Inflammatory macrophage treated with lipopolysaccharide for 1 hour (primary cell): ENCODE results near the gene GPR153.
A peak's percentile ranks its signal among the peaks of the same experiment; 100 is the strongest.

ENCODE experiments used
- DNase-seq, 2 donors: peaks; one replicate each; pipeline ENCODE4 v3.0.0-alpha.2; 2020 to 2022

The GPR153 gene

DNA sequence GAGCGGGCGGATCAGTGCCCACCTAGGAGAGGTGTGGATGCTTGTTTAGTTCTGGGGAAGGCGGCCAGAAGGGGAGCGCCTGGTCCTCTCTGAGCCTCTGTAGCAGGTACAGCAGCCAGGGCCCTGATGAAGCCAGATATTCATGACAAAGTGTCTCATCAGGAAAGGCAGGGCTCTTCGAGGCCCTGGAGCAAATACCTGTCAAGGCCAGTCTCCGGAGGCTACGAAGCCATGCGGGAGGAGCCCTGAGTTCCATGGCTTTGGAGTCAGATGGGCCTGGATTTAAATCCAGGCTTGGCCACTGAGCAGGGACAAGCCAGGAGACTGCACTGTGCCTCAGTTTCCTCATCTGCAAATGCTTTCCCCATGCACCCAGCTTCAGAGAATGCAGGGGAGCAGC is 25.4 kb upstream of the GPR153 start:
- no peak for DNase-seq

DNA sequence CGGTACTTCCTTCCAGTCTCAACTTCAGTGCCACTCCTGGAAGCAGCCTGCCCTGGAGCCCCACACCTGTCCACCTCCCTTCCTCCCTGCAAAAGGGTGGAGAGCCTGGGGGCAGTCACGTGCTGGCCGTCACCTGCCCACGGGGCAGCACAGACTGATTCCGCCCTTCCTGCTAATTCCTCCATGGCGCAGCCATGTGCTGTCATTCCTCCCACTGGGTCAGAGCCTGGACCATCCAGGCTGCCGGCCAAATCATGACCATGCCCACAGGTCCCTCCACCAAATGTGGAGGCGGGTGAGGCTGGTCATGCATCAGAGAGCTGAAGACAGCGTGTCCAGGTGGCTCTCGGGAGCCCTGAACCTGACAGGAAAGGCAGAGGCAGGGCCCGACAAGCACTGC is 24.4 kb upstream of the GPR153 start:
- no peak for DNase-seq

DNA sequence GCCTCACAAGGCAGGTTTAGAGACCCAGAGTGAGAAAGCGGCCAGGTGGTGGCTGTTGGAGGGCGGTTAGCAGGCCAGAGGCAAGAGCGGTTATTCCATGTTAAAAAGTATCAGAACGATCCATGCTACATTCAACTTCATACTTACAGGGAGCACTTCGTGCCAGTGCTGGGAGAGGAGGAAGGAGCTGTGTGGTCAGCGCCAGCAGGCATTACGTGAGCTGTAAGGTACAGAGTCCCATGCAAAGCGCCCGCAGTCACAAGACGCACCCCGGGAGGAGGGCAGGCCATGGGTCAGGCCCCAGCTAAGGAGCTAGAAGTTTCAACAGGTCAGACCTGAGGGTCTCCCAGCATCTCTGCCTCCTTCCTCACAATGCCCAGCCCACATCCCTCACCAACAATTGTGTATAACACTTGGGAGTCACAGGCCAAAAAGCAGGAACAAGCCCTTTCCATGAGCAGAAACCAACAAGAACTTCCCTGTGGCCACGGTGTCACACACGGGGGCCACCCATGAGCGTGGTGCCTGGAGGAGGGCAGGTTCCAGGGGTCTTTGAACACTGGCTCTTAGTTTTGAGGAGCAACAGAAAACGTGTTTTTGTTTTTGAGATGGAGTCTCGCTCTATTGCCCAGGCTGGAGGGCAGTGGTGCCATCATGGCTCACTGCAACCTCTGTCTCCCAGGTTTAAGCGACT is 21.8 kb upstream of the GPR153 start:
- no peak for DNase-seq

DNA sequence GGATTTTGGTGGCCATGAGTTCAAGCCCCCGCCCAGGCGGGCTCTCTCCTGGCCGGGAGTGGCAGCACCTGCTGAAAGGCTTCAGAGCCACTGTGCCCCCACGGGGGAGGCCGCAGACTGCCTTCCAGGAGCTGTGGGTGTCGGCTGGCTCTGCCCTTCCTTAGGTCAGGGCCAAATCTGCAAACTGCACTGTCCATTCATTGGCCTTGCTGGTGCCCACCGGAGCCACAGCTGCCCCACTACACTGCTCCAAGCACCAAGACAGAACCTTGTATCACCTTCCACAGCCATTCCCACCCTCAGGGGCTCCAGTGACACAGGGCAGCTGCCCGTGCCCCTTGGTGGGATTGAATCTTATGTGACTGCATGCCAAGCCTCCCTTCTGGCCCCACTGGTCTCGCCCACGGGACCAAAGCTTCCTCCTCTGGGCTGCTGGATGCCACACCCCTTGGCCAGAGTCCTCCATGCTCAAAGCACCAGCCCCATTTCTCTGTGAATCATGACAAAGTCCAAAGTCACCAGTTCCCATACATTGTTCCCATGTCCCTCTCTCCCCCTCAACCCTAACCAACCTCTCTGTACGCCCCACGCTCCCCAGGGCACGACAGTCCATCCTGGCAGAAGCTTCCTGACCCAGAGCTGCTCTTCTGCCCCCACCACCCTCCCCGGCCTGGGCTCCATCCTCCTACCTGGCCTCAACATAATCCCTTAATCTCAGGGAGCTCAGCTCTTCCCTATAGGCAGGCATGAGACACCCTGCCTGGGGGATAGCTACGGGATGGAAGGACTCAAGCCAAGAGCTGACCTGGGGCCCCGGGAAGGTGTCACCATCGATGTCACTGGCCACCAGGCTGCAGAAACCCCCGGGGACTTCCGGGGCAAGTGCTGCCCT is 20.9 kb upstream of the GPR153 start:
- DNase-seq, result peak; percentile 15 to 32

DNA sequence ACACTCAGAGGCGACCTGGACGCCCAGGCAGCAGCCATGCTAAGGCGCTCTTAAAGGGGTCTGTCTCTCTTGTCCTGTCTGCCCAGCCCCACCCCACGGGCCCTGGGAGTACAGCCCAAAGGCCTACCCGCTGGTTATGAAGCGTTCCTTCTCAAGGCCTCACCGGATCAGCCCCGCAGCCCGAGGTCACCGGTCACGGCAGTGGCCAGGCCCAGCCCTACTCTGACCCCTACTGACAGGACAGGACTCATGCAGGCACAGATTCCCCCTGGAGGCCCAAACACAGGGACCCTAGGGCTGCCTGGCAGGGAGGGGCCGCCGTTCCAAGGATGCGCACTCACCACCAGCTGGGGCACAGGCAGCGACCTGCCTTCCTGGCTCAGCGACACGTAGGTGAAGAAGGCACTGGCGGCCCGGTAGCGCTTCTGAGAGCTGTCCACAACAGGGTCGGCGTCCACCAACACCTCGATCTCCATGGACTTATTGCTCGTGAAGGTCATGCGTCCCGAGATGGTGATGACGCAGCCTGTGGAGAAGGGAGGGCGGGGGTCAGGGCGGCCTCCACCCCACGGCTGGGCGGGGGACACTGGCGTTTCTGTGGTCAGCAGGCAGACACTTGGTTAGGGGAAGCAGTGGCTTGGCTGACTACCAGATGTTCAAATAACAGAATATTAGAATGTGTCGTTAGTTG is 20.0 kb upstream of the GPR153 start:
- no peak for DNase-seq

DNA sequence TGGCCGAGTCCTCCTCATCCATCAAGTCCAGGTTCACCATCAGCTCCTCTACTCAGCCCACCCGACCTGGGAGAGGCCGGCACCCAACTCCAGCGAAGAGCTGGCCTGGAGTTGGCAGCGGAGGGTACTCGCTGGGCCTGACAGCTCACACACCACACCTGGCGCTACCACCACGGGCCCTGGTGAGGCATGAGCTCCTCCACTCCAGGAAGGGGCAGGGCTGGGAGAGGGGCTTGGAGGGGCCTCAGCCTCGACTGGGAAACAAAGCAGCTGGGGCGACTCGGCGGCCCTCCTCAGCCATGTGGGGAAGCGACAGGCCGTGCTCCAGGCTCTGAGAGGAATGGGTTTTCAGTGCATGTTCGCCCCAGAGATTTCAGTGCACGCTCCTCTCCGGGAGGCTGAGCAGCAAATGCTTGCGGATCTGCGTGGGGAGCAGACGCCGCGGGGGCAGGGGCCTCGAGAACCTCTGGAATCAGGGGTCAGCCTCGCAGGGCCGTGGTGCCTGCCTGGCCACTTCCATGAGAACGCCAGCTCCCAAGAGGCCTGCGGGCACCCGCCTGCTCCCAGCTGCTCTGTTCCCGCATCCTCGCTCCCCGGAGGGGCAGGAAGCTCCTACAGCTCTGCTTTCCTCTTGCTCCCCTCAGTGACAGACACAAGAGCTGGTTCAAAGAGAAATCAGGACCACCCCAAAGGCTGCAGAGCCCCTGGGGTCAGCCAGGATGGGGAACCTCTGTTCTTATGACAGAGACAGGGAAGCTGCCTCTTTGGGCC is 18.9 kb upstream of the GPR153 start:
- no peak for DNase-seq

DNA sequence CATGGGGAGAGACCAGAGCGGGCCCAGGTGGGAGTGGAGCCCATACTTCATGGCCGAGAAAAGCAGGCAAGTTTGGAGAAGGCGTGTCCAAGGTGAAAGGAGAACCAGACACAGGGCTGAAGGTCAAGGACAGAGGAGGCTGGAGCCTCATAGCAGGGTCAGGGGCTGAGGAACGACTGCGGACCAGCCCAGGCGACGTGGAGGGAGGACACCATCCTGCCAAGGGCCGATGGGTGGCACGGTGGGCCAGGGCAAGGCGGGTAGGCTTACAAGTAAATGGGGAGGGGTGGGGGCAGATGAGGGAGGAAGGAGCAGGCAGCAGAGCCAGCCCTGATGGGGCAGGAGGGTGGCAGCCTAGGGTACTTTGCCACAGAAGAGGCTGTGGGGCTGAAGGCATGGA is 18.2 kb upstream of the GPR153 start:
- no peak for DNase-seq

DNA sequence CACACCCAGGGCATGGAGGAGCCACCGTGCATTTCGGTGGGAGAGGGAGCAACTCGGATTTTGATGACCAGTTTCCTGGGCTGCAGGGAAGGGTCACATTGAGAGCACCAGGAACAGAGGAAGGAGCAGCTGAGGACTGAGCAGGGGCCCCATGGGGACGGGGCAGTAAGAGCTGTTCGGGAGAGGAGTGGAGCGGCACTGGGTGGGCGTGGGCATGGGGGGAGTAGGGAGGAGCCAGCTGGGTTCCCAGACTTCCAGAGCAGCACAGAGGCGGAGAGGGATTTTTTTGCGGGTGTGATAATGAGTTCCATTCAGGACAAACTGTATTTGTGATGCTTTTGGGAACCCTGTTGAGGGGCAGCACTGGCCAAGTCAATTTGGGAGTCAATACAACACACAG is 17.4 kb upstream of the GPR153 start:
- no peak for DNase-seq

DNA sequence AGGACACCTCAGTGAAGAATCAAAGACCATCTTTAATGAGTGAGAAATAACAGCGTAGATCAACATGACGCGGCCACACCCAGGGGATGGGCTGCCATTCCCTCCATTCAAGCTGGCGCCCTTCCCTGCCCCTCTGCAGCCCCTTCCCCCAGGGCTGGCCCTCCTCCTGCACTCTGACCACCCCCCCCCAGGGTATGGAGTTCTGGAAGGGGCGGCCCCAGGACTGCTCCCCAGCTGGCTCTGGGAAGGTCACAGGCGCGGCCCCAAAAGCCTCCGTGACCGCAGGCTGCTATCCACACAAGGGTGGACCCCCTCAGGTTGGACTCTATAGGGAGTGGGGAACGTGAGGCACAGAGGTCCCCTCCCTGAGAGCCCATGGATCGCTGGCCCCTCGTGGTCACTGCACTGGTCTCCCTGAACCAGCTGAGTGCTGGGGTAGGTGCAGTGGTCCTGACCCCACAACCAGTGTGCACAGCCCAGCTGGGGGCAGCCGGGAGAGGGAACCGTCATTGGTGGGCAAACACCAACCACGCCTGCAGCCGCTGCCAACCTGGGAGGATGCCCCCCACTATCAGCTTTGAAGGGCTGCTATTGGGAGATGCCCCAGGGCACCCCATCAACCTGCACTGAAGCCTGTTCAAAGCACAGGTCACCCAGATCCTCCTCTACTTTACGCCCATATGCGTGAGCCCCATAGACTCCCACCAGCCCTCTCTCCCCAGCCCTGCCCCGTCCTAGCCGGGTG is 16.1 kb upstream of the GPR153 start:
- no peak for DNase-seq

DNA sequence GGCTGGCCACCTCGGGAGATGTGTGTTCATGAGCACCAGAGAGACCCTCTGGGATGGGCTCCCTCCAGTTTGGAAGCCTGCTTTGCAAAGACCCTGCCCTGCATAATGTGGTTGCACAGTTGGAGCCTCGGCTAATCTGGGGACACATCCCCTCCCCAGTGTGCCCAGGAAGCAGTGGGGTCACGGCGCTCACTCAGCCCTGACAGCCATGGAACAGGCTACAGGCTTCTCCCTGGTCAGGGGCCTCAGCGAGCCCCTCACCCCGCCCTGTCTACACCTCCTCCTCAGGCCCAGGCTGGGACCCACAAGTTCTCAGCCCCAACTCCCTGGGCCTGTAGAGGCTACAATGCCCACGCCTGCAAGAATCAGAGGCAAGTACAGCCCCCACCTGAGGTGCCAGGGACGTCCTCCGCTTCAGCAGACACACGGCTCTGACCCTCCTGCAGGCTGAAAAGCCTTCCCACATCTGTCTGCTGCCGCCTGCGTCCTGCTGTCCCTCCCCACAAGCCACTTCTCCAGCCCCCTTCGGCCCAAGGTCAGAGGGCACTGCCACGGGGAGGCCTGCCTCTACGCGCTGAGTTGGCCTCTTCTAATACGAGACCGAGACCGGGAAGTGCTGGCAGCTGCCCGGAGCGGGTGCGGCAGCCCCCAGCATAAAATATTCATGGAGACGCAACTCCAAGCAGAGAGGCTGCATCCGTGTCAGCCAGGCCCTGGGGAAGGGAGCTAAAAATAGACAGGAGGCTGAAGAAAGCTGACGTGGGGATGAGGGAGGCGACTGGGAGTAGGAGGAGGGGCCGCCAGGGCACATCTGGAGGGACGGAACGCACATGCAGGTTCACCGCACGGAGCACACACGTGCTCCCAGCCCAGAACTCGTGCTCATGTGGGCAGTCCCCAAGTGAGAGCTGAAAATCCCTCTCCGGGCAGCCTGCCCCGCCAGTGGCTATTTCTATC is 15.2 kb upstream of the GPR153 start:
- DNase-seq, result no peak

DNA sequence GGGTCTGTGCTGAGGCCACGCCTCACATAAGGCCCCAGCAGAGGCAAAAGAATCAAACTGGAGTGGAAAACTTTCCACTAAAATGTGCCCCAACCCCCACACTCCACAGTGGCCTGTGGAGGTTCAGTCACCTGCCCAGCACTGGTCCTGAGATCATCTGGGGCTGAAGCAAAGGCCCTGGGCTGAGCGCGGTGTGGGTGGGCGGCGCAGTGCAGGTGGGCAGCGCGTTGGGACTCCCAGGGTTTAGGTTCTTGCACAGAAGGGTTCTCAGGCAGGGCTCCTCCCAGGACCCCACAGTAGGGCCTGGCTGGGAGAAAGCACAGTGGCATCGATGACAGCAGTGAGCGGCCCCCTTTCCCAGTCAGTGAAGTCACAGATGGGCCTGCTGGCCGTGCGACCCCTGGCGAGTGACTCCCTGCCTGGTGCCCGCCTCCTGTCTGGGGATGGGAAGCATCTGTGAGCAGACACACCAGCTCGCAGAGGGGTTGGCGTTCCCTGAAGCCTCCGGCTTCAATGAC is 13.8 kb upstream of the GPR153 start:
- DNase-seq, result no peak

DNA sequence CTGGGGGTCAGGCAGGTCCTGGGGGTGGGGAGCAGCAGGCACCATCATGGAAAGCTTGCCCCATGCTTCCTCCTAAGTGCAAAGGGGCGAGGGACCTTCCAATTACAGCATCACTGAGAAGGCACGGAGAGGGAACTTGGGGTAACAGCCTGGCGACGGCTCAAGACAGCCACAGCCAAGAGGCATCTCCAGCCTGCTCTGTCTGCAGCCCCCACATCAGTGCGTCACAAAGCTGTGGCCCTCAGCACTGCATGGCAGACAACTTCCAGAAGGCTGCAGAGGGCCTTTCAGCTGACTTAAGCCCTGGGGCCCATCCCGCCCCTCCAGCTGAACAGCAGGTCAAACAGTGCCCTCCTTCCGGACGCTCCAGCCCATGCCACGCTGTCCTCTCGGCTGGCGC is 13.2 kb upstream of the GPR153 start:
- no peak for DNase-seq

DNA sequence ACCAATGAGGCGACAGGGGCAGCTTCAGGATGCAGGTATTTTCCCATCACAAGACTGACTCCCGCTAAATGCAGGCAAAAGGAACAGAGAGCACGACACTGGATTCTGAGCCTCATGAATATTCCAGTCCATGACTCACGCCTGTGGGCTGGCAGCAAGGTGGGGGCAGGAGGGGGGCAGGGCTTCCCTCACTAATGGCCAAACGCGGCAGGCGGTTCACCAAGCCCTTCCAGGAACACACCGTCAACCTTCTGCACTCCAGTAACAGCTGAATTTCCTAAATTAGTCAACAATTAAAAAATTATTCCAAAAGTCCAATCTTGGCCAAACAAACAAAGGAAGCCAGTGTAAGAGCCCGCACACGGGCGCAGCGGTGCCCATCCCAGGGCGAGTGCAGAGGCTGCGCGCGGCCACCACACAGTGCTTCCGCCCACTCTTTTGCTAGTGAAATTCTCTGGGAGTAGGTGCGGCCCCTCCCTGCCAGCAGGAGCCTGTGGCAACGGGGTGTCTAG is 12.5 kb upstream of the GPR153 start:
- peak; percentile 69 to 78 for DNase-seq

DNA sequence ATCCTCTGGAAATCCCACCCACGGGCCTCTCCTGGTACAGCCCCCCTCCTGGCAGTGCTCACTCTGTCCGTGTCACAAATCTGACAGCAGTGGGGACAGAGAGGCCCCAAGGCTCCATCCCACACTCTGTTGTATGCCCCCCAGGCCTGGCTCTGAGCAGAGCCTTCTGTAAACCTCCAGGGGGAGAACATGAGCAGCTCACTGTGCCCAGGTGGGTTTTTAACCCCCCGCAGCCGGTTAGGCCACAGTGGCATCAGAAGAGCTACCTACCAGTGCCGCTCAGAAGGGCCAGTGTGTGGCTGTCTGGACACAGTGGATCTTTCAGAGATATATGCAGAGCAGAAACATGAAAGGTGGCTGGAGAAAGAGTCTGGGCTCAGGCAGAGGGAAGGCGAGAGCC is 12.0 kb upstream of the GPR153 start:
- DNase-seq, result no peak

DNA sequence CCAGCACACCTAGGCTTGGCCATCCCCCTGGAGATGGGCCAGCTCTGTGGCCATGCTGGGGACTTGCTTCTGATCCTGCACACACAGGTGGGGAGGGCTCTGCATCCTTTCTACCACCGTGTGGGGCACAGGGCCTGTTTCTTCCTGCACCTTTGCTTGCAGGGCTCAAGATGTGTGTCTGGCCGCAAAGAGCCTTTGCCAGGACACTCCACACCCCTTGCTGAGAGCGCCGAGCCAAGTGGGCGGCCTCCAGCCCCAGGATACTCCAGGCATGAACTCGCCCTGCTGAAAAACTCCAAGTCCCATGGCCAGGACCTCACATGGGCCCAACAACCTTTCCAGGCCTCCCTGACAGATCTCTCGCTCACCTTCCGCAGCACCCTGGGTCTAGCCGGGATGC is 11.6 kb upstream of the GPR153 start:
- DNase-seq, result no peak

DNA sequence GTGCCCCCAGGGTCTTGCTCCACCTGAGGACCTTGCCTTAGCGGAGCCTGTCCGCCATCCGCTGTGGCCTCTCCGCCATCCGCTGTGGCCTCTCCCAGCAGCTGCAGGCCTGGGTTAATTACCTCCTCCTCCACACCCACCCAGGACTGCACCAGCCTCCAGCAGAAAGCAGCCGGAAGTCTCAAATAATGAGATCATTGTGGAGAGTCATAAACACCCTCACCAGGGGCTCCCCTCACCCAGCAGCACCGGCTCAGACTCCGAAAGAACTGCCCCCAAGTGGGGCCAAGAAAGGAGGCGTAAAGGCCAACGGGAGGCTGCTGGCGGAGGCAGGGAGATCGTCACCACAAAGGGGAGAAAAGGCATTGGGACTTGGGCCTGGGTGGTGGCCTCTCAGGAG is 10.7 kb upstream of the GPR153 start:
- DNase-seq, result no peak

DNA sequence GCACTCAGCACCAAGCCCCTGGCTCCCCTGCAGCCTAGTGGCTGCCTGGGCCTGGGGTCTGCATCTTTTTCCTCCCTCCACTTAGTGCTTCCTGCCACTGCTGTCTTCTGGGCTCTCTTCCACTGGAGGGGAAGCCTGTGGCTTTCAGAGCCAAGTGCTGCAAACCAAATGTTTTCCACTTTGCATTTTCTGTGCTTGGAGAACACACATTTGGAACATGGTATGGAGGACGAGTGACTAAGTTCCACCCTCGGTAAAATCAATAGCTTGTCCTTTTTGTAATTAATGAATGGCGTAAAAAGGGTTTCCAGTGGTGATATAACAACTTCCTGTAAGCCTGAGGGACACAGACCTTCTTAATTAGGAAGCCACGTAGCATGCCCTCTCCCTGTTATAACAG is 10.1 kb upstream of the GPR153 start:
- DNase-seq, result no peak

DNA sequence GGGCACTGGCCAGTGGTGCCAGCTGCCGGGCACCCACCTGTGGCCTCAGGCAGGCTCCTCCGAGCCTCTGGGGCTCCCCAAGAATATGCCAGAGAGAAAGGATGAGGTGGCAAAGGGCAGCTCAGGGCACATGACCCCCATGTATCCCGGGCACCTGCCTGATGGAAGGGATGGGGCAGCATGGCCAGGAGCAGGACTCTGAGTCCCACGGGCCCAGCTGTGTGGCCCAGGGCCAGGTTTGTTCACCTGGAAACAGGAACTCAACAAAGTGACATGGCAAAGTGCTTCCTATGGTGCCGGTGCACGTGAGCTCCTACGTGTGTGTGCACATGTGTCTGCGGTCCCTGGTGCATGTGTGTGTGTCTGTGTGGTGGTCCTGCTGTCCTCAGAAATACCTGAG is 9.5 kb upstream of the GPR153 start:
- DNase-seq, result no peak

DNA sequence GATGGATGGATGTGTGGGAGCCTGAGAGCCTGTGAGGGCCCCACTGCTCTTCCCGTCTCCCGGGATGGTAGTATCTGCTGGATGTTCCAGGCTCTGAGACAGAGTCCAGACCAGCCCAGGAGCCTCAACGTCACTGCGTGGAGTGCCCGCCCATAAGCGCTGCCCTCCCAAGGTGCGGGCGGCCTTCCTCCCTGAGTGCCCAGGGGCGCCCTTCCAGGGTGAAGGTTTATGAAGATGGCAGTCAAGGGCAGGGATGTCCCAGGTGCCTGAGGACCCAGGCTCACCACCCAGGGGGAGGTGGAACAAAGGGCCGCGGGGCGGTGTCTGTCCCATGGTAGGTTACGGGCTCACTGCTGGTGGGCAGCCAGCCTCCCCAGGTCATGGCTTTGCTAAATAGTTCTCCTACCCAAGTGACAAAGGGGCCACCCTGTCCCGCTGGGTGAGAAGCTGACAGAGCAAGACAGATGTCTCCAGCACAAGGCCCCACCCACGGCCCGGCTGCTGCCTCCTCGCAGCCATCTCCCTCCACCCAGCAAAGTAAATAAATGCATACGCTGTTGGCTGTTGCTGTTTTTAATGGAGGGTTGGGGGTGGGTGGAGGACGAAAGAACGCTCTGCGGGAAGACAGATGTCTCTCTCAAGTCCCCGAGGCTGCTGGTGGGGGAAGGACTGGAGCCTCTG is 9.0 kb upstream of the GPR153 start:
- DNase-seq, result no peak

DNA sequence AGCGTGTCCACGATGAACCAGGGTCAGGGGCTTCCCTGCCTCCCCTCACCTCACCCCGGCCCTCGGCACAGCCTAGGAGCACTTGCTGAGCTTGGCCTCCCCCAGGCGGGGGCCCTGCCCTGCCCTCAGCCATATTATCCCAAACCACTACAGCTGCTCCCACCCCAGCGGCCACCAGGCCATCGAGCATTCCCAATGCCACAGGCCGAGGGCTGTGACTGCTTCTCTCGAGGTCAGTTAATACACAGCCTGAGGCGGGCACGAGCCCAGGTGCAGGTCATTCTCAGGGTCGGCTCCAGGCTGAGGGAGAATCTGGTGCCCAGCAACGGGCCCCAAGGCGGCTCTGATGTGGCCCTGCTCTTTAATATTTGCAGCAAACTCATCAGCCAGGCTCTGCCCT is 8.4 kb upstream of the GPR153 start:
- DNase-seq, result no peak
